LNCaP clone FGC (cell line): ENCODE results near the gene STK39.

Source experiments
- DNase-seq: peaks from one replicate; pipeline ENCODE4 v3.0.0-alpha.2; 2011; ENCODE audit warnings: low read depth
- H3K4me3 ChIP-seq: 2 replicates; pipeline ENCODE4 v1.5.1; 2011; ENCODE audit warnings: mild to moderate bottlenecking, low read depth, low read length, control low read depth
- TF ChIP-seq, protein P1 (sequence below): IDR thresholded peaks from 2 replicates; pipeline ENCODE4 v1.5.1; 2012; ENCODE audit warnings: mild to moderate bottlenecking; ENCODE audit not compliant: control insufficient read depth, insufficient read depth; ENCODE audit errors: extremely low read depth

The STK39 gene

DNA sequence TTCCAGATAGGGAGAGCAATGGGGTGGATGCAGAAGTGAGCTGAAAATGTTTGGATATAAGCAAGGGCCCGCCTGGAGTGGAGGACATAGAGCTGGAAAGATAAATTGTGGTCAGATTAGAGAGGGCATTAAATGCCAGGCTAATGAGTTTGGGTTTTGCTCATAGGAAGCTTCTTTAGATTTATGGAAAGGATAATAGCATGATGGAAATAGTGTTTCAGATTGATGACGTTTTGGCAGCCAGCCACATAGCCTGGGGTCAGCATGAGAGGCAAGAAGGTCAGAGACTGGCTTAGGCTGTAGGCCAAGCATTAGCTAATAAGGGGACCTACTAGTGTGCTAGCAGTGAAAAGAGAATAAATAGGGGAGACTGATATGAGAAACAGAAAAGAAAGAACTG, 321.6 kb downstream of the STK39 start:
- TF ChIP-seq, protein P1, sequence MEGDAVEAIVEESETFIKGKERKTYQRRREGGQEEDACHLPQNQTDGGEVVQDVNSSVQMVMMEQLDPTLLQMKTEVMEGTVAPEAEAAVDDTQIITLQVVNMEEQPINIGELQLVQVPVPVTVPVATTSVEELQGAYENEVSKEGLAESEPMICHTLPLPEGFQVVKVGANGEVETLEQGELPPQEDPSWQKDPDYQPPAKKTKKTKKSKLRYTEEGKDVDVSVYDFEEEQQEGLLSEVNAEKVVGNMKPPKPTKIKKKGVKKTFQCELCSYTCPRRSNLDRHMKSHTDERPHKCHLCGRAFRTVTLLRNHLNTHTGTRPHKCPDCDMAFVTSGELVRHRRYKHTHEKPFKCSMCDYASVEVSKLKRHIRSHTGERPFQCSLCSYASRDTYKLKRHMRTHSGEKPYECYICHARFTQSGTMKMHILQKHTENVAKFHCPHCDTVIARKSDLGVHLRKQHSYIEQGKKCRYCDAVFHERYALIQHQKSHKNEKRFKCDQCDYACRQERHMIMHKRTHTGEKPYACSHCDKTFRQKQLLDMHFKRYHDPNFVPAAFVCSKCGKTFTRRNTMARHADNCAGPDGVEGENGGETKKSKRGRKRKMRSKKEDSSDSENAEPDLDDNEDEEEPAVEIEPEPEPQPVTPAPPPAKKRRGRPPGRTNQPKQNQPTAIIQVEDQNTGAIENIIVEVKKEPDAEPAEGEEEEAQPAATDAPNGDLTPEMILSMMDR = no peak
- no peak overlapping the region for H3K4me3 ChIP-seq
- no peak for DNase-seq

DNA sequence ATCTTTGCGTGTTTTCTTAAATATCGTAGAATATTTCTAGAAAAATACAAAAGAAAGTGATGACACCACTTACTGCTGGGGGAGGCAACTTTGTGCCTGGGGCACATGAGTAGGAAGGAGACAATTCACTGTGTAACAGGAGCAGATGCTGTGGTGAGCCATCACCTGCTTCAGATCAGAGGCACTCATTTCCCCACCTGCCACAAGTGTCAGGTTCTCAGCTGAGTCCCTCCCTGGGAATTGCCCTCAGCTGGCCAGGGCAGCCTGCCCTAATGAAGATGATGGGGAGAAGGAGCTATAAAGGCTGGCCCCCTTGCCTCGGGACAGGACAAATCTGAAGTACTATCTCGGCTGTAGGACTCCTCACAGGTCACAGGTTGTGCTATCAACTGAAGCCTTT, 322.8 kb downstream of the STK39 start:
- DNase-seq = no peak
- no peak overlapping the region for H3K4me3 ChIP-seq
- TF ChIP-seq, protein P1 = no peak

DNA sequence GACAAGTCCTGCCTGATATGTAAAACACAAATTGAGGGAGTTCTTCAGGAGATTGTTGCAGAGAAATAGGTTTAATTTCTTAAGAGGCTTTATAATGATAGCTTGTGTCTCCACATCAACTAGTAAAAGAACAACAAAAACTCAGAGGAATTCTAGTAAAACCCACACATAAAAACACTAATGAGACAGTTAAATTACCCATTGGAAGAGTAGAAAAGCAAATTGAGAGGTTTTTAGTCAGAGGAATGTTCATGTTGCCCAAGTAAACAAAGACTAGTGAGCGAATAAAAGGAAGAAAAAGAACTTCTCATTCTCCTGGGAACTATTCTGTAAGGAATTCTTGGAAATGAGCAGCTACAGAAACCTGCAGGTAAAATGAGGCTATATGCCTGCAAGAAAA, 330.6 kb downstream of the STK39 start:
- TF ChIP-seq, protein P1 = no peak
- no peak for DNase-seq
- no peak overlapping the region for H3K4me3 ChIP-seq

DNA sequence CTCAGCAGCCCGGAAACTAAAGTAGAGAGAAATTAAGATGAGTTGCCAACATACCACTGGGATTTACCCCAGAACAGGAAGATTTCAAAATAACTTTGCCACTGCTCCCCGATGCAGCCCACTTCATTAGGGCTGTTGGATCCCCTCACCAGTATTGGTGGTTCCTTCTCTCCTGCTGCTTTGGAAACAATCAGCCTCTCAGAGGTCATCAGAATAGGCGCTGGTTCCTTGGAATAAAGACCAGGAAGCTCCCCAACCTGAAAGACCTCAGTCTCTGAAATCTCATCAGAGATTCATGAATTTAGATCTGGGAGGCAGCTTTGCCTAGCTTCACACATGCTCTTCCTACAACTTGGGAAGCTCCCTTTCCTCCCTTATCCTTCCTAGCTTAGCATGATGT, 332.4 kb downstream of the STK39 start:
- TF ChIP-seq, protein P1 = no peak

DNA sequence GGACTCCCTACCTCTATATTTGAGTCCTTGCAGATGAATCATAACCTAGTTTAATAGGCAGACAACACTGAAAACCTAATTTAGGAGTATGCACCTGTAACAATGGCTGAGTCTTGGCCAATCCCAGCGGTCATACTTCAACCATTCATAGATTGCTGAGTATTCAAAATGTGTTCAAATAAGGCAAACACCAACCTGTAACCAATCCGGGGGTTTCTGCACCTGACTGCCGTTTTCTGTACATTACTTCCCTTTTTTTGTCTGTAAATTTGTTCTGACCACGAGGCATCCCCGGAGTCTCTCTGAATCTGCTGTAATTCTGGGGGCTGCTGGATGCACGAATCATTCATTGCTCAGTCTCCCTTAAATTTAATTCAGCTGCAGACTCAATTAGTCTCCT, 338.6 kb downstream of the STK39 start:
- no peak for DNase-seq
- no peak overlapping the region for H3K4me3 ChIP-seq
- TF ChIP-seq, protein P1 = no peak

More for the DNA sequence above, 332.4 kb downstream of the STK39 start:
- no peak for DNase-seq
- H3K4me3 ChIP-seq = no peak overlapping the region

DNA sequence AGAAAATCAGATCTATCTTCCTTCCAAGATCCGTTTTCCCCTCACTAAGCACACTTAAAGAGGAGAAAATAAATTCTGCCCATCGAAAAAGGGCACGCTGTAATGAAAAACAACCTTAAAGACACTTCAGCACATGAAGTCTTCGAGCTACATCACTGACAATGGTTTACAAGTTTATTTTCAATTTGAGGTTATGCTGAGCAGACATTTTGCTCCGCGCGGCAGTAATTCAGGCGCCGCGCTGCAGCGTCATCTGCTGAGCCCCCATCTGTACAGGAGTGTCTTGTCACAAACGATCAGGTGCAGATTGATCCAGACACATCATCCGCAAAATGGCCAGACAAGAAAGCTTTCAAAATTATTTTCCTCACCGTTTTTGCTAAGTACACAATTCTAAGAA, 341.7 kb downstream of the STK39 start:
- DNase-seq = no peak
- TF ChIP-seq, protein P1 = no peak
- H3K4me3 ChIP-seq = no peak overlapping the region
